Mesenchymal stem cell (in vitro differentiated cells and primary cell): ENCODE data around the gene ITGAX.

Experiments used
- DNase-seq: peaks from one replicate; pipeline ENCODE4 v3.0.0-alpha.2; 2013
- H2AFZ ChIP-seq: one replicate; pipeline ENCODE4 v1.6.1; 2013; ENCODE audit warnings: low read depth, mild to moderate bottlenecking, control low read depth, inconsistent platforms, low read length, moderate library complexity
- H2AK5ac ChIP-seq: 2 replicates; pipeline ENCODE4 v1.6.1; 2013; ENCODE audit warnings: low read length, moderate library complexity, mild to moderate bottlenecking, inconsistent platforms; ENCODE audit not compliant: severe bottlenecking
- H2BK120ac ChIP-seq: one replicate; pipeline ENCODE4 v1.6.1; 2013; ENCODE audit warnings: low read depth, mild to moderate bottlenecking, inconsistent platforms, low read length, moderate library complexity
- H2BK12ac ChIP-seq, 2 experiments: one replicate each; pipeline ENCODE4 v1.6.1; 2013; ENCODE audit warnings: inconsistent platforms in 2 of 2, low read length in 2 of 2, mild to moderate bottlenecking in 2 of 2, moderate library complexity in 2 of 2, control low read depth in 1 of 2
- H2BK15ac ChIP-seq: one replicate; pipeline ENCODE4 v1.6.1; 2013; ENCODE audit warnings: mild to moderate bottlenecking, low read depth, inconsistent platforms; ENCODE audit not compliant: poor library complexity, severe bottlenecking
- H2BK5ac ChIP-seq: 2 replicates; pipeline ENCODE4 v1.6.1; 2013; ENCODE audit warnings: low read depth, mild to moderate bottlenecking, low read length, control low read depth, inconsistent platforms; ENCODE audit not compliant: poor library complexity, severe bottlenecking
- H3K14ac ChIP-seq, 2 experiments: one replicate each; pipeline ENCODE4 v1.6.1; 2013; ENCODE audit warnings: inconsistent platforms in 2 of 2, low read length in 2 of 2, control low read depth in 1 of 2, mild to moderate bottlenecking in 1 of 2, moderate library complexity in 1 of 2
- H3K18ac ChIP-seq, 2 experiments: one replicate each; pipeline ENCODE4 v1.6.1; 2013; ENCODE audit warnings: inconsistent platforms in 2 of 2, low read length in 2 of 2, control low read depth in 1 of 2, low read depth in 1 of 2, mild to moderate bottlenecking in 1 of 2
- H3K23ac ChIP-seq, 2 experiments: one replicate each; pipeline ENCODE4 v1.6.1; 2013; ENCODE audit warnings: inconsistent platforms in 2 of 2, low read length in 2 of 2, mild to moderate bottlenecking in 2 of 2, moderate library complexity in 2 of 2, control low read depth in 1 of 2
- H3K27ac ChIP-seq: 2 replicates; pipeline ENCODE4 v1.5.1; 2013; ENCODE audit warnings: mild to moderate bottlenecking, moderate library complexity, low read length, control low read depth, inconsistent platforms; ENCODE audit not compliant: poor library complexity, severe bottlenecking
- H3K27me3 ChIP-seq, 2 experiments: 2 replicates each; pipeline versions ENCODE4 v1.6.1 to v1.7.0; 2013; ENCODE audit warnings: low read length in 2 of 2, mild to moderate bottlenecking in 2 of 2, moderate library complexity in 2 of 2, control low read depth in 1 of 2, inconsistent platforms in 1 of 2; ENCODE audit not compliant: control insufficient read depth in 1 of 2, insufficient read depth in 1 of 2
- H3K36me3 ChIP-seq, 2 experiments: 2 replicates each; pipeline versions ENCODE4 v1.6.1 to v1.7.0; 2013; ENCODE audit warnings: low read length in 2 of 2, control low read depth in 1 of 2, inconsistent platforms in 1 of 2, low read depth in 1 of 2, mild to moderate bottlenecking in 1 of 2; ENCODE audit not compliant: insufficient read depth in 2 of 2, control insufficient read depth in 1 of 2
- H3K4ac ChIP-seq, 2 experiments: one replicate each; pipeline ENCODE4 v1.6.1; 2013; ENCODE audit warnings: inconsistent platforms in 2 of 2, low read length in 2 of 2, mild to moderate bottlenecking in 2 of 2, moderate library complexity in 2 of 2, control low read depth in 1 of 2, low read depth in 1 of 2
- H3K4me1 ChIP-seq: 2 replicates; pipeline ENCODE4 v1.6.1; 2013; ENCODE audit warnings: low read depth, low read length, control low read depth; ENCODE audit not compliant: control insufficient read depth, insufficient read depth
- H3K4me2 ChIP-seq: 2 replicates; pipeline ENCODE4 v1.6.1; 2013; ENCODE audit warnings: low read length, mild to moderate bottlenecking, inconsistent platforms; ENCODE audit not compliant: poor library complexity, severe bottlenecking
- H3K4me3 ChIP-seq, 2 experiments: 2 replicates each; pipeline versions ENCODE4 v1.5.1 to v1.7.0; 2013; ENCODE audit warnings: low read length in 2 of 2, mild to moderate bottlenecking in 2 of 2, control low read depth in 1 of 2, low read depth in 1 of 2; ENCODE audit not compliant: insufficient read depth in 1 of 2
- H3K79me1 ChIP-seq: replicated peaks from 2 replicates; pipeline ENCODE4 v1.6.1; 2013; ENCODE audit warnings: mild to moderate bottlenecking, control low read depth, low read length, inconsistent platforms; ENCODE audit not compliant: poor library complexity, severe bottlenecking
- H3K9ac ChIP-seq: 2 replicates; pipeline ENCODE4 v1.7.0; 2013; ENCODE audit warnings: mild to moderate bottlenecking, low read length, moderate library complexity
- H3K9me3 ChIP-seq: 2 replicates; pipeline ENCODE4 v1.7.0; 2013; ENCODE audit warnings: mild to moderate bottlenecking, low read length; ENCODE audit not compliant: control insufficient read depth
- H4K8ac ChIP-seq: one replicate; pipeline ENCODE4 v1.6.1; 2013; ENCODE audit warnings: inconsistent platforms, mild to moderate bottlenecking, low read length, moderate library complexity
- H4K91ac ChIP-seq: one replicate; pipeline ENCODE4 v1.6.1; 2013; ENCODE audit warnings: mild to moderate bottlenecking, low read length, inconsistent platforms
- WGBS: methylation state at CpG from one replicate; pipeline ENCODE4 v1.1.7; 2013; ENCODE audit warnings: mixed read lengths; 5-methylcytosine and 5-hydroxymethylcytosine counted together

The ITGAX gene

GRCh38 chr16:31397096-31397660 is 42.2 kb downstream of the ITGAX start:
- Histone ChIP-seq H3K4me3 (no peak overlapping the region), H3K14ac (no peak overlapping the region), H3K4me1 (peaks cover 7% of the 10 kb centered on the region), H3K4me2 (no peak overlapping the region), H4K8ac (no peak overlapping the region), H2BK120ac (no peak overlapping the region), H3K23ac (no peak overlapping the region), H2AK5ac (no peak overlapping the region), H3K27me3 (peaks cover 0 to 16% of the 10 kb centered on the region in 2 experiments), H3K4ac (no peak overlapping the region), H2BK5ac (no peak overlapping the region), H2AFZ (no peak overlapping the region), H3K9ac (no peak overlapping the region), H3K79me1 (no peaks in the 10 kb centered on the region), H4K91ac (peak overlapping the region; percentile 8), H3K9me3 (peaks cover 10% of the 10 kb centered on the region), H2BK15ac (no peak overlapping the region), H3K27ac (no peak overlapping the region), H2BK12ac (no peak overlapping the region), H3K36me3 (no peaks in the 10 kb centered on the region), H3K18ac (no peak overlapping the region)
- no peak for DNase-seq
- 83% methylated on average over 18 of the region's 18 CpGs for WGBS

- H2AFZ ChIP-seq: no peak overlapping the region
Observed at GRCh38 chr16:31397701-31398100, 42.7 kb downstream of the ITGAX start.

GRCh38 chr16:31400191-31400590 is 45.2 kb downstream of the ITGAX start:
- Histone ChIP-seq H3K27me3 (peaks cover 0 to 6% of the 10 kb centered on the region in 2 experiments), H3K9ac (no peak overlapping the region), H2BK120ac (no peak overlapping the region), H4K8ac (no peak overlapping the region), H2AK5ac (no peak overlapping the region), H3K27ac (no peak overlapping the region), H3K14ac (no peak overlapping the region), H2BK5ac (no peak overlapping the region), H2BK12ac (no peak overlapping the region), H3K4ac (no peak overlapping the region), H2BK15ac (no peak overlapping the region), H4K91ac (no peak overlapping the region), H3K79me1 (no peaks in the 10 kb centered on the region), H2AFZ (no peak overlapping the region), H3K4me1 (no peaks in the 10 kb centered on the region), H3K9me3 (peaks cover 10% of the 10 kb centered on the region), H3K4me2 (no peak overlapping the region), H3K36me3 (no peaks in the 10 kb centered on the region), H3K23ac (no peak overlapping the region), H3K4me3 (no peak overlapping the region), H3K18ac (no peak overlapping the region)
- 73% methylated on average over 2 of the region's 2 CpGs for WGBS
- no peak for DNase-seq

More at GRCh38 chr16:31397701-31398100, 42.7 kb downstream of the ITGAX start:
- Histone ChIP-seq H3K4me2 (no peak overlapping the region), H4K8ac (no peak overlapping the region), H3K36me3 (no peaks in the 10 kb centered on the region), H2BK15ac (no peak overlapping the region), H2BK12ac (no peak overlapping the region), H3K27ac (no peak overlapping the region), H3K14ac (no peak overlapping the region), H3K9me3 (peaks cover 10% of the 10 kb centered on the region), H3K4me3 (no peak overlapping the region), H3K23ac (no peak overlapping the region), H3K4me1 (peaks cover 7% of the 10 kb centered on the region), H3K27me3 (peaks cover 0 to 14% of the 10 kb centered on the region in 2 experiments), H3K4ac (no peak overlapping the region), H2BK120ac (no peak overlapping the region), H3K18ac (no peak overlapping the region), H3K79me1 (no peaks in the 10 kb centered on the region), H4K91ac (no peak overlapping the region), H3K9ac (no peak overlapping the region), H2AK5ac (no peak overlapping the region), H2BK5ac (no peak overlapping the region)
- no peak for DNase-seq
- WGBS: 77% methylated on average over 9 of the region's 9 CpGs

- DNase-seq: no peak
- H3K4me1 ChIP-seq: no peaks in the 10 kb centered on the region
- no peak overlapping the region for H4K91ac ChIP-seq
- H3K27ac ChIP-seq: no peak overlapping the region
- H2AK5ac ChIP-seq: no peak overlapping the region
- no peak overlapping the region for H2BK5ac ChIP-seq
- no peaks in the 10 kb centered on the region for H3K79me1 ChIP-seq
- no peak overlapping the region for H2BK120ac ChIP-seq
- no peak overlapping the region for H2AFZ ChIP-seq
- H3K4me3 ChIP-seq: no peak overlapping the region
- no peak overlapping the region for H2BK12ac ChIP-seq
- 78% methylated on average over 11 of the region's 11 CpGs for WGBS
- no peak overlapping the region for H3K18ac ChIP-seq
- no peak overlapping the region for H3K23ac ChIP-seq
- no peak overlapping the region for H2BK15ac ChIP-seq
- no peak overlapping the region for H3K9ac ChIP-seq
- H3K4me2 ChIP-seq: no peak overlapping the region
- H4K8ac ChIP-seq: no peak overlapping the region
- H3K9me3 ChIP-seq: peaks cover 10% of the 10 kb centered on the region
- no peaks in the 10 kb centered on the region for H3K36me3 ChIP-seq
- peaks cover 0 to 4% of the 10 kb centered on the region in 2 experiments for H3K27me3 ChIP-seq
- no peak overlapping the region for H3K4ac ChIP-seq
- no peak overlapping the region for H3K14ac ChIP-seq
Observed at GRCh38 chr16:31401436-31401835, 46.5 kb downstream of the ITGAX start.
